ENCODE results near the gene MRPL32. TPM values are rescaled to one million over a fixed set of nuclear protein-coding genes. Genes with fewer than 3 reads are reported as not detected.
"Not testable (repeated sequence)": the region's sequence is repeated elsewhere in the genome, so short reads cannot be mapped to it uniquely, and the experiment has no call there.

The MRPL32 gene
- 10 to 100 TPM; 38.8 to 73.0 (median 44.2) TPM for total RNA-seq
- 10 to 100 TPM; 64.6 to 75.0 TPM for polyA plus RNA-seq
- long read RNA-seq, donor 1, transcript MRPL32-201 (3 exons, 1,035 nt): major isoform, 33 of 40 reads
- long read RNA-seq, donor 1, partial matches to known transcripts: 3 of 40 reads
- long read RNA-seq, donor 1, other reads (novel, unspliced or antisense): 4 of 40 reads
- long read RNA-seq, donor 2, transcript MRPL32-201 (3 exons, 1,035 nt): major isoform, 54 of 59 reads
- long read RNA-seq, donor 2, partial matches to known transcripts: 5 of 59 reads
- long read RNA-seq, donor 2, other reads (novel, unspliced or antisense): 0 of 59 reads
- long read RNA-seq, donor 3, transcript MRPL32-201 (3 exons, 1,035 nt): major isoform, 26 of 36 reads
- long read RNA-seq, donor 3, partial matches to known transcripts: 8 of 36 reads
- long read RNA-seq, donor 3, other reads (novel, unspliced or antisense): 1 of 36 reads

DNA sequence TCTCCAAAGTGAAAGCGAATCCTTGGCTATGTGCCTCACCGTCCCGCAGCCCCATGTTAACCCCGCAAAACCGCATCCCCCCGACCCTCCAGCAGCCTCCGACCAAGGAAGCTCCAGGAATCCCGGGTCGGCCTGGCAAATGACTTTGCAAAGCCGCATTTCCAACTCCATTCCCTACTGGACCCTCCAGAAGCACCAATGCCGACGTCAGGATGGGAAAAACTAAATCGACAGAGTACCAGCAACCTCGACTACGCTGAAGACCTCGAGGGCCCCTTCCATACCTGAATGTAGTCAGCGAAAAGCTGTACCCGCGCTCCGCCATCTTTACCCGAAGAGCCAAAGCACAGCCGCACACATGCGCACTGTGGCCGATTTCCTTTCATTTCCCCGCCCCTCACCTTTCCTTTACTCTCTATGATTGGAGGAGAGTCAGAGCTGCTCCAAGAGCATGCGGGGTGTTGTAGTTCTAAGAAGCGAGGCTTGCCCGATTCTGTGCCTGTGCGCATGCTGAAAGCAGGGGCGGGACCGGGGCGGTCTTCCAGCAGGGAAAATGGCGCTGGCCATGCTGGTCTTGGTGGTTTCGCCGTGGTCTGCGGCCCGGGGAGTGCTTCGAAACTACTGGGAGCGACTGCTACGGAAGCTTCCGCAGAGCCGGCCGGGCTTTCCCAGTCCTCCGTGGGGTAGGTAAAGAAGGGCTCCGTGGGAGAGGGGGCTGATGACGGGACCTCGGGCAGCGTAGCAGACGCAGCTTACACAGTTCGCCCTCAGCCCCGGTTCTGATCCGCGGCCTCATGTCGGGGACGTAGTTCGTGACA, at the start of gene MRPL32, which contains the start of gene PSMA2:
TSS of gene MRPL32 (plus strand) at position 543 of the 818 bp plus-strand sequence. CDS start at position 554, 11 bp downstream.
TSS of gene PSMA2 (minus strand) at position 341 of the 818 bp plus-strand sequence. CDS start at position 325, 16 bp downstream.
- intact Hi-C loops (cut with DNase I): no loop called here
- TF ChIP-seq POLR2A (IDR thresholded peaks at IDR 0.05) (no peak), EP300 (IDR thresholded peaks at IDR 0.05) (no peak)
- TF ChIP-seq, protein P1, sequence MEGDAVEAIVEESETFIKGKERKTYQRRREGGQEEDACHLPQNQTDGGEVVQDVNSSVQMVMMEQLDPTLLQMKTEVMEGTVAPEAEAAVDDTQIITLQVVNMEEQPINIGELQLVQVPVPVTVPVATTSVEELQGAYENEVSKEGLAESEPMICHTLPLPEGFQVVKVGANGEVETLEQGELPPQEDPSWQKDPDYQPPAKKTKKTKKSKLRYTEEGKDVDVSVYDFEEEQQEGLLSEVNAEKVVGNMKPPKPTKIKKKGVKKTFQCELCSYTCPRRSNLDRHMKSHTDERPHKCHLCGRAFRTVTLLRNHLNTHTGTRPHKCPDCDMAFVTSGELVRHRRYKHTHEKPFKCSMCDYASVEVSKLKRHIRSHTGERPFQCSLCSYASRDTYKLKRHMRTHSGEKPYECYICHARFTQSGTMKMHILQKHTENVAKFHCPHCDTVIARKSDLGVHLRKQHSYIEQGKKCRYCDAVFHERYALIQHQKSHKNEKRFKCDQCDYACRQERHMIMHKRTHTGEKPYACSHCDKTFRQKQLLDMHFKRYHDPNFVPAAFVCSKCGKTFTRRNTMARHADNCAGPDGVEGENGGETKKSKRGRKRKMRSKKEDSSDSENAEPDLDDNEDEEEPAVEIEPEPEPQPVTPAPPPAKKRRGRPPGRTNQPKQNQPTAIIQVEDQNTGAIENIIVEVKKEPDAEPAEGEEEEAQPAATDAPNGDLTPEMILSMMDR (IDR thresholded peaks at IDR 0.05): no peak
- peak; percentile 92 to 95 (median 93) for DNase-seq
- Histone ChIP-seq H3K27me3 (no peaks in the 10 kb centered on the region), H3K27ac (peak within 1 kb of the TSS; percentile 27 to 59), H3K36me3 (no peaks in the 10 kb centered on the region), H3K9me3 (no peaks in the 10 kb centered on the region), H3K4me3 (peak within 1 kb of the TSS; percentile 77), H3K4me1 (ENCODE audit: insufficient read depth) (peaks cover 15% of the 10 kb centered on the region)
- WGBS, 3 donors: 0 to 1% (median 0%) methylated on average over 56 of the region's 56 CpGs

DNA sequence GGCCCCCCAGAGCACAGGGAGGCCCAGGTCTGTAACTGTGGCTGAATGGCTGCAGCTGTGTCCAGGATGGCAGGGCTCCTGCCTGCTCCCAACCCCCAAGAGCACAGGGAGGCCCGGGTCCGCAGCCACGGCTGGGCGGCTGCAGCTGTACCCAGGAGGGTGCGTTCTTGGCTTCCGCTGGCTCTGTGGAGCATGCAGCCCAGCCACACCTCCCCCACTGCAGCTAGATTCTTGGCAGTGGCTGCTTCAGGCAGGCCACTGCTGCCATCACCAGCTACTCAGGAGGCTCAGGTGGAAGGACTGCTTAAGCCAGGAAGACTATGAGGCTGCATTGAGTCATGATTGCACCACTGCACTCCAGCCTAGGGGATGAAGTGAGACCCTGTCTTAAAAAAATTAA, 48.2 kb upstream of the MRPL32 start:
- no peaks in the 10 kb centered on the region for H3K27me3 ChIP-seq
- no peak overlapping the region for H3K27ac ChIP-seq
- H3K9me3 ChIP-seq: no peaks in the 10 kb centered on the region
- no peaks in the 10 kb centered on the region for H3K4me1 ChIP-seq (ENCODE audit: insufficient read depth)
- H3K36me3 ChIP-seq: no peaks in the 10 kb centered on the region
- no peak for DNase-seq
- WGBS, 3 donors: 92 to 94% (median 92%) methylated on average over 6 of the region's 6 CpGs
- TF ChIP-seq EP300 (IDR thresholded peaks at IDR 0.05) (no peak), POLR2A (IDR thresholded peaks at IDR 0.05) (no peak)
- TF ChIP-seq, protein P1 (IDR thresholded peaks at IDR 0.05): no peak
- intact Hi-C loops (cut with DNase I): no loop called here
- no peak overlapping the region for H3K4me3 ChIP-seq

GRCh38 chr7:42885183-42885582, 47.0 kb upstream of the MRPL32 start:
- H3K9me3 ChIP-seq; H3K36me3 ChIP-seq; H3K27ac ChIP-seq; H3K4me1 ChIP-seq (ENCODE audit: insufficient read depth); DNase-seq; H3K27me3 ChIP-seq; H3K4me3 ChIP-seq; intact Hi-C loops (cut with DNase I): not testable (repeated sequence)
- 90 to 93% (median 91%) methylated on average over 8 of the region's 8 CpGs for WGBS, 3 donors

- 76 to 80% (median 77%) methylated on average over 2 of the region's 2 CpGs for WGBS, 3 donors
- DNase-seq: no peak
These were observed 46.0 kb upstream of the MRPL32 start for GRCh38 chr7:42886129-42886528.

More at GRCh38 chr7:42886129-42886528, 46.0 kb upstream of the MRPL32 start:
- no peak overlapping the region for H3K4me3 ChIP-seq
- H3K4me1 ChIP-seq (ENCODE audit: insufficient read depth): no peaks in the 10 kb centered on the region
- no peak overlapping the region for H3K27ac ChIP-seq
- intact Hi-C loops (cut with DNase I): no loop called here
- no peaks in the 10 kb centered on the region for H3K9me3 ChIP-seq
- no peaks in the 10 kb centered on the region for H3K27me3 ChIP-seq
- no peak for TF ChIP-seq EP300 (IDR thresholded peaks at IDR 0.05)
- TF ChIP-seq POLR2A (IDR thresholded peaks at IDR 0.05): no peak
- TF ChIP-seq, protein P1 (IDR thresholded peaks at IDR 0.05): no peak
- no peaks in the 10 kb centered on the region for H3K36me3 ChIP-seq

All from ovary (tissue), 10 donors.